Trophoblast cell (in vitro differentiated cells and primary cell): ENCODE results near the gene CTSA.

Source experiments
- DNase-seq, 2 donors: peaks; one replicate each; pipeline ENCODE4 v3.0.0-alpha.2; 2016
- H2AFZ ChIP-seq: 2 replicates; pipeline ENCODE4 v1.6.1; 2013; ENCODE audit warnings: low read length, moderate library complexity, mild to moderate bottlenecking; ENCODE audit not compliant: insufficient read depth, poor library complexity
- H2AK5ac ChIP-seq: 2 replicates; pipeline ENCODE4 v1.6.1; 2013; ENCODE audit warnings: mild to moderate bottlenecking, low read length
- H2BK120ac ChIP-seq: 2 replicates; pipeline ENCODE4 v1.6.1; 2013; ENCODE audit warnings: low read length, mild to moderate bottlenecking, moderate library complexity; ENCODE audit not compliant: insufficient read depth, poor library complexity
- H2BK12ac ChIP-seq: 2 replicates; pipeline ENCODE4 v1.6.1; 2013; ENCODE audit warnings: mild to moderate bottlenecking, low read length, moderate library complexity
- H2BK5ac ChIP-seq: 2 replicates; pipeline ENCODE4 v1.6.1; 2013; ENCODE audit warnings: low read length, low read depth, moderate library complexity, mild to moderate bottlenecking; ENCODE audit not compliant: poor library complexity
- H3K14ac ChIP-seq: 2 replicates; pipeline ENCODE4 v1.6.1; 2013; ENCODE audit warnings: mild to moderate bottlenecking, low read length
- H3K18ac ChIP-seq: 2 replicates; pipeline ENCODE4 v1.6.1; 2013; ENCODE audit warnings: mild to moderate bottlenecking, low read length
- H3K23ac ChIP-seq: 2 replicates; pipeline ENCODE4 v1.6.1; 2013; ENCODE audit warnings: low read length
- H3K27ac ChIP-seq: 2 replicates; pipeline ENCODE4 v1.5.1; 2013; ENCODE audit warnings: low read depth, mild to moderate bottlenecking, inconsistent platforms, low read length, moderate library complexity
- H3K27me3 ChIP-seq: 2 replicates; pipeline ENCODE4 v1.6.1; 2013; ENCODE audit warnings: inconsistent platforms, mild to moderate bottlenecking, low read length, moderate library complexity; ENCODE audit not compliant: insufficient read depth
- H3K36me3 ChIP-seq, 2 experiments: 1 replicate in 1 of 2; 2 replicates in 1 of 2; pipeline ENCODE4 v1.6.1; 2013; ENCODE audit warnings: low read length in 2 of 2, mild to moderate bottlenecking in 2 of 2, moderate library complexity in 1 of 2; ENCODE audit not compliant: insufficient read depth in 2 of 2, control insufficient read depth in 1 of 2
- H3K4ac ChIP-seq: 2 replicates; pipeline ENCODE4 v1.6.1; 2013; ENCODE audit warnings: low read depth, mild to moderate bottlenecking, low read length, moderate library complexity
- H3K4me1 ChIP-seq, 2 experiments: 1 replicate in 1 of 2; 2 replicates in 1 of 2; pipeline ENCODE4 v1.6.1; 2013; ENCODE audit warnings: low read length in 2 of 2, mild to moderate bottlenecking in 2 of 2, moderate library complexity in 1 of 2; ENCODE audit not compliant: insufficient read depth in 2 of 2, control insufficient read depth in 1 of 2
- H3K4me2 ChIP-seq: 2 replicates; pipeline ENCODE4 v1.6.1; 2013; ENCODE audit warnings: inconsistent platforms, mild to moderate bottlenecking, low read length, moderate library complexity
- H3K4me3 ChIP-seq: 2 replicates; pipeline ENCODE4 v1.5.1; 2013; ENCODE audit warnings: mild to moderate bottlenecking, low read depth, low read length, inconsistent platforms
- H3K79me1 ChIP-seq: one replicate; pipeline ENCODE4 v1.6.1; 2013; ENCODE audit warnings: low read length
- H3K79me2 ChIP-seq: 2 replicates; pipeline ENCODE4 v1.6.1; 2013; ENCODE audit warnings: low read length, mild to moderate bottlenecking; ENCODE audit not compliant: control insufficient read depth, insufficient read depth, poor library complexity
- H3K9ac ChIP-seq: 2 replicates; pipeline ENCODE4 v1.6.1; 2013; ENCODE audit warnings: mild to moderate bottlenecking, low read length
- H3K9me3 ChIP-seq: 2 replicates; pipeline ENCODE4 v1.6.1; 2013; ENCODE audit warnings: low read depth, mild to moderate bottlenecking, control low read depth, inconsistent platforms, low read length; ENCODE audit not compliant: insufficient read depth
- H4K12ac ChIP-seq: 2 replicates; pipeline ENCODE4 v1.6.1; 2013; ENCODE audit warnings: low read depth, mild to moderate bottlenecking, low read length, moderate library complexity
- H4K8ac ChIP-seq: 2 replicates; pipeline ENCODE4 v1.6.1; 2013; ENCODE audit warnings: low read depth, mild to moderate bottlenecking, low read length, moderate library complexity
- H4K91ac ChIP-seq: one replicate; pipeline ENCODE4 v1.6.1; 2013; ENCODE audit warnings: low read depth, mild to moderate bottlenecking, low read length, moderate library complexity
- WGBS: extraction: QIAGEN DNeasy Blood & Tissue Kit; methylation state at CpG from one replicate; pipeline ENCODE4 v1.1.7; 2013; ENCODE audit warnings: missing lambda C conversion rate; ENCODE audit not compliant: insufficient read length, insufficient coverage; ENCODE audit errors: extremely low coverage; 5-methylcytosine and 5-hydroxymethylcytosine counted together

Gene CTSA

GRCh38 chr20:45883100-45883469 is 8.1 kb upstream of the CTSA start:
- H4K91ac ChIP-seq: no peak overlapping the region
- no peak overlapping the region for H3K4me2 ChIP-seq
- no peak overlapping the region for H3K23ac ChIP-seq
- no peak overlapping the region for H2BK120ac ChIP-seq
- peaks cover 18 to 19% of the 10 kb centered on the region in 2 experiments for H3K36me3 ChIP-seq
- H2BK12ac ChIP-seq: no peak overlapping the region
- H2AK5ac ChIP-seq: no peak overlapping the region
- H3K4me3 ChIP-seq: no peak overlapping the region
- no peak for DNase-seq
- H4K12ac ChIP-seq: no peak overlapping the region
- H3K9me3 ChIP-seq: no peaks in the 10 kb centered on the region
- no peaks in the 10 kb centered on the region for H3K27me3 ChIP-seq
- H3K9ac ChIP-seq: no peak overlapping the region
- no peak overlapping the region for H4K8ac ChIP-seq
- WGBS: no CpG with 5 or more reads among the region's 9 CpGs
- H2BK5ac ChIP-seq: no peak overlapping the region
- no peak overlapping the region for H2AFZ ChIP-seq
- H3K18ac ChIP-seq: no peak overlapping the region
- peaks cover 3% of the 10 kb centered on the region for H3K79me1 ChIP-seq
- peaks cover 3% of the 10 kb centered on the region for H3K79me2 ChIP-seq
- no peak overlapping the region for H3K14ac ChIP-seq
- no peaks in the 10 kb centered on the region for H3K4me1 ChIP-seq
- no peak overlapping the region for H3K27ac ChIP-seq
- H3K4ac ChIP-seq: no peak overlapping the region

GRCh38 chr20:45886590-45887345 is 4.4 kb upstream of the CTSA start:
- Histone ChIP-seq H3K9me3 (no peaks in the 10 kb centered on the region), H2AFZ (no peak overlapping the region), H3K27ac (no peak overlapping the region), H3K4ac (no peak overlapping the region), H3K18ac (no peak overlapping the region), H3K36me3 (peaks cover 16 to 18% of the 10 kb centered on the region in 2 experiments), H3K9ac (no peak overlapping the region), H2BK5ac (no peak overlapping the region), H2AK5ac (no peak overlapping the region), H2BK12ac (no peak overlapping the region), H3K14ac (no peak overlapping the region), H3K27me3 (no peaks in the 10 kb centered on the region), H3K4me1 (peaks cover 4 to 9% of the 10 kb centered on the region in 2 experiments), H3K4me2 (no peak overlapping the region), H3K23ac (no peak overlapping the region), H2BK120ac (no peak overlapping the region), H3K4me3 (no peak overlapping the region), H4K8ac (no peak overlapping the region), H3K79me2 (peaks cover 4% of the 10 kb centered on the region), H4K91ac (no peak overlapping the region), H3K79me1 (peaks cover 9% of the 10 kb centered on the region), H4K12ac (no peak overlapping the region)
- WGBS: 100% methylated on average over 1 of the region's 19 CpGs
- no peak for DNase-seq

DNA sequence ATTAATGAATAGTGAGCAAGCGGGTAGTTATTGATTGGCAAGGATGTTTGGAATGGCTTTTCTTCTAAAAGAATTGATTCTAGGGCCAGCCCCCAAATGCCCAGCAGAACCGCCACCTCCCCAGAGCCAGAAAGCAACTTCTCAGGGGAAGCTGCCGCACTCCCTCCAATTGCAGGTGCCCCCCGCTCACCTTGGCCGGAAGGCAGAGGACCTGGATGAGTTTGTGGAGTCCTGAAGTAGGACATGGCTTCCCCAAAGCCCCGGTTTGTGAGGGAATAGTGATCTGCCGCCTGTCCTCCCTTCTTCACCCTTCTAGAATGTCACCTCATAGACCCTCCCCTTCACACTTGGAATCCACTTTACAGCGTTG is 3.8 kb upstream of the CTSA start, which contains the start of gene SPATA25:
SPATA25 (minus strand) TSS at position 277 of the 370 bp plus-strand sequence; CDS start at position 245, 32 bp downstream.
- DNase-seq: no peak
- Histone ChIP-seq H2BK120ac (no peak within 1 kb of the TSS), H2BK12ac (no peak within 1 kb of the TSS), H3K27me3 (no peaks in the 10 kb centered on the region), H2AFZ (no peak within 1 kb of the TSS), H3K23ac (no peak within 1 kb of the TSS), H3K4me3 (no peak within 1 kb of the TSS), H4K91ac (no peak within 1 kb of the TSS), H3K4me1 (peaks cover 9 to 14% of the 10 kb centered on the region in 2 experiments), H3K9me3 (no peaks in the 10 kb centered on the region), H3K18ac (no peak within 1 kb of the TSS), H3K27ac (no peak within 1 kb of the TSS), H3K79me1 (peaks cover 9% of the 10 kb centered on the region), H3K4ac (no peak within 1 kb of the TSS), H3K79me2 (peaks cover 4% of the 10 kb centered on the region), H3K14ac (no peak within 1 kb of the TSS), H2BK5ac (no peak within 1 kb of the TSS), H3K36me3 (peaks cover 16 to 18% of the 10 kb centered on the region in 2 experiments), H4K8ac (no peak within 1 kb of the TSS), H4K12ac (no peak within 1 kb of the TSS), H2AK5ac (no peak within 1 kb of the TSS), H3K4me2 (no peak within 1 kb of the TSS), H3K9ac (no peak within 1 kb of the TSS)
- 100% methylated on average over 1 of the region's 8 CpGs for WGBS

DNA sequence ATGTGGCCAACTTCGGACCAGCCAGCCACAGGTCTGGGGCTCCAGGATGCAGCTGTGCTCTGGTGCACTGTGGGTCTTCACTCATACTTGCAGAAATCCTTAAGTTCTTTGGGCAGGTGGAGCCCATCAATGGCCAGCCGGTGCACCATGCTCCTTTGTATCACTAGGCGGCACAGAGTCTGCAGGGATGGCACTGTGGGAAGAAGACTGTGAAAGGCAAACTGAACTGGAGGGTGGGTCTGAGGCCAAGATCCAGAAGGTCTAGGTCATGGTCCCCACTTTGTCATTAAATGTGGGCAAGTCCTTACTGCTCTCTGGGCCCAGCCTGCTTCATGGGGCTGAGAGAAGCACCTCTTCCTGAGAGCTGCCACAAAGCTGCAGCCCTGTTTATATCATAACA is 2.5 kb upstream of the CTSA start:
- H3K4me3 ChIP-seq: no peak overlapping the region
- no peak overlapping the region for H3K4me2 ChIP-seq
- peak overlapping the region; percentile 7 for H3K9ac ChIP-seq
- H2BK120ac ChIP-seq: no peak overlapping the region
- H2AK5ac ChIP-seq: no peak overlapping the region
- no peak overlapping the region for H3K27ac ChIP-seq
- H3K18ac ChIP-seq: no peak overlapping the region
- no peak overlapping the region for H2BK12ac ChIP-seq
- peaks cover 5 to 11% of the 10 kb centered on the region in 2 experiments for H3K36me3 ChIP-seq
- no peak overlapping the region for H3K4ac ChIP-seq
- H3K79me2 ChIP-seq: peaks cover 4% of the 10 kb centered on the region
- H4K12ac ChIP-seq: no peak overlapping the region
- no peak overlapping the region for H3K23ac ChIP-seq
- H3K9me3 ChIP-seq: no peaks in the 10 kb centered on the region
- peaks cover 9 to 15% of the 10 kb centered on the region in 2 experiments for H3K4me1 ChIP-seq
- H3K27me3 ChIP-seq: no peaks in the 10 kb centered on the region
- DNase-seq: no peak
- no peak overlapping the region for H4K91ac ChIP-seq
- no peak overlapping the region for H4K8ac ChIP-seq
- H3K79me1 ChIP-seq: peaks cover 9% of the 10 kb centered on the region
- WGBS: no CpG with 5 or more reads among the region's 3 CpGs
- no peak overlapping the region for H2AFZ ChIP-seq
- no peak overlapping the region for H2BK5ac ChIP-seq
- H3K14ac ChIP-seq: no peak overlapping the region
